T-cell (primary cell): ENCODE measurements around the gene ADGRE3. TPM values are rescaled to one million over a fixed set of nuclear protein-coding genes. Genes with fewer than 3 reads are reported as not detected.
"Not testable (repeated sequence)": the region's sequence is repeated elsewhere in the genome, so short reads cannot be mapped to it uniquely, and the experiment has no call there.

Experiments used
- ATAC-seq, 4 experiments: fragments of 200-7000 bp in 3 of 4; fragments of 150-1000 bp in 1 of 4; cut with Tn5 transposase; replicated peaks in 1 of 4; 1 replicate in 3 of 4; 2 replicates in 1 of 4; pipeline ENCODE4 v1.10.0; 2021; ENCODE audit warnings: moderate library complexity in 3 of 4, mild to moderate bottlenecking in 2 of 4, moderate number of reproducible peaks in 1 of 4
- CTCF ChIA-PET, 2 donors: fragments of 300-600 bp; sonication (Branson Sonifier 250); formaldehyde crosslinking; loops; one replicate each; lab custom pipeline; 2022; ENCODE audit warnings: antibody characterized with exemption in 2 of 2; lab: Charles Lee
- POLR2A ChIA-PET, 2 donors: fragments of 300-600 bp; sonication (Branson Sonifier 250); formaldehyde crosslinking; loops; one replicate each; lab custom pipeline; 2022; ENCODE audit warnings: antibody characterized with exemption in 2 of 2; lab: Charles Lee
- DNase-seq, 35 experiments: peaks; one replicate each; pipeline versions ENCODE4 v3.0.0 to v3.0.0-alpha.2; 2013 to 2023
- H3K27ac ChIP-seq: one replicate; pipeline ENCODE4 v1.5.1; 2013; ENCODE audit warnings: low read length
- H3K27me3 ChIP-seq, 2 experiments: replicated peaks in 1 of 2; 1 replicate in 1 of 2; 2 replicates in 1 of 2; pipeline versions ENCODE4 v1.6.1 to v1.7.0; 2013; ENCODE audit warnings: low read length in 1 of 2, mixed read lengths in 1 of 2; ENCODE audit not compliant: control insufficient read depth in 2 of 2, insufficient read depth in 2 of 2; ENCODE audit errors: extremely low read depth in 1 of 2
- H3K36me3 ChIP-seq, 2 donors: 1 replicate in 1 of 2; 2 replicates in 1 of 2; pipeline versions ENCODE4 v1.6.1 to v1.7.0; 2013; ENCODE audit warnings: low read length in 1 of 2; ENCODE audit not compliant: control insufficient read depth in 2 of 2, insufficient read depth in 1 of 2; ENCODE audit errors: extremely low read depth in 1 of 2
- H3K4me1 ChIP-seq, 2 experiments: 1 replicate in 1 of 2; 2 replicates in 1 of 2; pipeline versions ENCODE4 v1.6.1 to v1.7.0; 2013; ENCODE audit warnings: low read length in 2 of 2, mixed read lengths in 1 of 2; ENCODE audit not compliant: insufficient read depth in 2 of 2, control insufficient read depth in 1 of 2; ENCODE audit errors: extremely low read depth in 1 of 2
- H3K4me3 ChIP-seq, 2 donors: 1 replicate in 1 of 2; 2 replicates in 1 of 2; pipeline versions ENCODE4 v1.5.1 to v1.7.0; 2013; ENCODE audit warnings: mild to moderate bottlenecking in 2 of 2, low read length in 1 of 2, moderate library complexity in 1 of 2; ENCODE audit not compliant: control insufficient read depth in 1 of 2; ENCODE audit errors: extremely low read depth in 1 of 2
- H3K9me3 ChIP-seq: 2 replicates; pipeline ENCODE4 v1.7.0; 2013
- H3K27ac Mint-ChIP-seq, 2 donors: one replicate each; pipeline ENCODE4 v1.8.0; 2020 to 2021; ENCODE audit warnings: mild to moderate bottlenecking in 2 of 2, mixed read lengths in 2 of 2
- H3K27me3 Mint-ChIP-seq, 2 donors: one replicate each; pipeline ENCODE4 v1.8.0; 2021 to 2022; ENCODE audit warnings: mixed read lengths in 2 of 2
- H3K36me3 Mint-ChIP-seq: one replicate; pipeline ENCODE4 v1.8.0; 2021; ENCODE audit warnings: mixed read lengths
- H3K4me1 Mint-ChIP-seq, 3 donors: one replicate each; pipeline ENCODE4 v1.8.0; 2020 to 2022; ENCODE audit warnings: mixed read lengths in 3 of 3, mild to moderate bottlenecking in 1 of 3
- H3K4me3 Mint-ChIP-seq, 3 donors: one replicate each; pipeline ENCODE4 v1.8.0; 2020 to 2022; ENCODE audit warnings: mild to moderate bottlenecking in 3 of 3, mixed read lengths in 3 of 3, moderate library complexity in 3 of 3
- H3K9me3 Mint-ChIP-seq, 3 donors: one replicate each; pipeline ENCODE4 v1.8.0; 2020 to 2022; ENCODE audit warnings: mixed read lengths in 3 of 3
- WGBS: methylation state at CpG from one replicate; pipeline ENCODE4 v1.1.5; 2013; ENCODE audit warnings: missing lambda C conversion rate; ENCODE audit not compliant: insufficient coverage; 5-methylcytosine and 5-hydroxymethylcytosine counted together
- total RNA-seq, 35 experiments: library from RNA in 6 of 35; stranded (reverse) in 6 of 35; fragments of 120-200 nt in 1 of 35; gene quantifications; one replicate each; pipeline versions ENCODE4 v1.2.1 to v1.2.4 and lab custom pipeline; 2013 to 2026

ADGRE3 gene
- total RNA-seq, 5 donors from 2014 or later (not counting 1 experiment from before 2014, with no cell fraction given), result not detected

- no peaks in the 10 kb centered on the region for H3K36me3 ChIP-seq
- Mint-ChIP-seq H3K27me3 (no peaks in the 10 kb centered on the region), H3K36me3 (no peaks in the 10 kb centered on the region), H3K4me3 (no peak overlapping the region), H3K9me3 (peaks cover 4 to 7% (median 7%) of the 10 kb centered on the region in 3 donors), H3K4me1 (no peaks in the 10 kb centered on the region), H3K27ac (no peak overlapping the region)
- H3K9me3 ChIP-seq, result no peaks in the 10 kb centered on the region
- POLR2A ChIA-PET, result interaction anchor here in 1 of 2 donors (0.6 kb wide), 1 partner anchor 1997 kb away, joined by 3 read pairs; no protein-coding TSS in a partner anchor
- no peak overlapping the region for H3K27ac ChIP-seq
- ATAC-seq (peak in 1 of 4 experiments; percentile 47), DNase-seq (peak in 4 of 35 experiments; percentile 1 to 39 (median 3))
- H3K4me3 ChIP-seq, result no peak overlapping the region
- no peaks in the 10 kb centered on the region for H3K4me1 ChIP-seq
- no peaks in the 10 kb centered on the region for H3K27me3 ChIP-seq
- no CpG with 5 or more reads among the region's 1 CpG for WGBS
- CTCF ChIA-PET, result interaction anchor here in 1 of 2 donors (0.6 to 0.8 kb wide), 2 partner anchors 54 to 553 kb away, joined by 3 read pairs; no protein-coding TSS in a partner anchor
These were observed 42.4 kb downstream of the ADGRE3 start for GRCh38 chr19:14632286-14632685.

GRCh38 chr19:14629557-14629956 is 45.1 kb downstream of the ADGRE3 start:
- H3K36me3 Mint-ChIP-seq, result no peaks in the 10 kb centered on the region
- Histone ChIP-seq H3K27me3 (peaks cover 0 to 5% of the 10 kb centered on the region in 2 experiments), H3K9me3 (no peaks in the 10 kb centered on the region), H3K4me3 (no peak overlapping the region), H3K36me3 (no peaks in the 10 kb centered on the region), H3K27ac (no peak overlapping the region), H3K4me1 (no peaks in the 10 kb centered on the region)
- POLR2A ChIA-PET, result no interaction called here
- WGBS, result no CpG with 5 or more reads among the region's 1 CpG
- no peak overlapping the region for H3K4me3 Mint-ChIP-seq
- H3K27me3 Mint-ChIP-seq, result no peaks in the 10 kb centered on the region
- DNase-seq, result no peak
- peaks cover 4 to 7% (median 5%) of the 10 kb centered on the region in 3 donors for H3K9me3 Mint-ChIP-seq
- no peak overlapping the region for H3K27ac Mint-ChIP-seq
- no peak for ATAC-seq
- H3K4me1 Mint-ChIP-seq, result no peaks in the 10 kb centered on the region
- CTCF ChIA-PET, result interaction anchor here in 1 of 2 donors (0.5 to 0.7 kb wide), 2 partner anchors 68 to 169 kb away, joined by 3 to 6 read pairs; no protein-coding TSS in a partner anchor

DNA sequence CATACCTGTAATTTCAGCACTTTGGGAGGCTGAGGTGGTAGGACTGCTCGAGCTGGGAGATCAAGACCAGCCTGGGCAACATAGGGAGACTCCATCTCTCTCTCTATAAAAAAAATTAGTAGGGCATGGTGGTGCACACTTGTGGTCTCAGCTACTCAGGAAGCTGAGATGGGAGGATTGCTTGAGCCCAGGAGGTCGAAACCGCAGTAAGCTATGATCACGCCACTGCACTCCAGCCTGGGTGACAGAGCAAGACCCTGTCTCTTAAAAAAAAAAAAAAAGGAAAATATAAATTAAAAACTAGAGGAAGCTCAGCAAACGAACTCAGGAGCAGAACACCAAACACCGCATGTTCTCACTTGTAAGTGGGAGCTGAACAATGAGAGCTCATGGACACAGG is 50.2 kb downstream of the ADGRE3 start:
- ATAC-seq, H3K27ac Mint-ChIP-seq, H3K9me3 ChIP-seq, H3K27ac ChIP-seq, H3K36me3 ChIP-seq, H3K36me3 Mint-ChIP-seq, H3K4me3 Mint-ChIP-seq, DNase-seq, H3K4me1 ChIP-seq, CTCF ChIA-PET, H3K4me1 Mint-ChIP-seq, H3K27me3 Mint-ChIP-seq, H3K27me3 ChIP-seq, H3K4me3 ChIP-seq: not testable (repeated sequence)
- 100% methylated on average over 2 of the region's 6 CpGs for WGBS
- POLR2A ChIA-PET, result interaction anchor here in 1 of 2 donors (0.6 kb wide), 1 partner anchor 140 kb away, joined by 3 read pairs; no protein-coding TSS in a partner anchor
- H3K9me3 Mint-ChIP-seq, result peaks cover 4 to 10% (median 9%) of the 10 kb centered on the region in 3 donors

DNA sequence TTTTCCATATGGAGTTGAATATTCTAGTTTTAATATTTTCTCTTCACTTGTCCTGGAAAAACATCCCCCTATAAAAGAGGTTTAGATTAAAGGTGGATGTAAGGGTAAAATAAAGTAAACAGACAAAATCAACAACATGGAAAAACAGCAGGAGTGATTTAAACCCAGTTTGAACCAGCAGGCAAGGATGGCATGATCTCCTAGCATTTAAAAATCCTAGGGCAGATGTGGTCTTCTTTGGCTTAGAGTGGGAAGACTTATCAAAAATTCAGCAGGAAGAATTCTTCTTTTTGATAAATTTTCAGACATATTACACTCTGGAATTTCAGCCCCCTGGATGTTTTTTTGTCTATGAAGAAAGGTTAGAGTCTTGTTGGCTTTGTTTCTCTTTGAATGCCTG is 55.2 kb downstream of the ADGRE3 start:
- ChIA-PET POLR2A (no interaction called here), CTCF (no interaction called here)
- no peaks in the 10 kb centered on the region for H3K4me1 Mint-ChIP-seq
- H3K9me3 ChIP-seq, result peaks cover 3% of the 10 kb centered on the region
- H3K4me3 ChIP-seq, result no peak overlapping the region
- no peak overlapping the region for H3K27ac Mint-ChIP-seq
- H3K27me3 Mint-ChIP-seq, result peaks cover 6 to 14% of the 10 kb centered on the region in 2 donors
- no peaks in the 10 kb centered on the region for H3K4me1 ChIP-seq
- no peak for ATAC-seq
- H3K36me3 ChIP-seq, result no peaks in the 10 kb centered on the region
- peaks cover 0 to 3% of the 10 kb centered on the region in 2 experiments for H3K27me3 ChIP-seq
- DNase-seq, result no peak
- no peak overlapping the region for H3K27ac ChIP-seq
- H3K9me3 Mint-ChIP-seq, result peaks cover 0 to 14% (median 13%) of the 10 kb centered on the region in 3 donors
- peaks cover 3% of the 10 kb centered on the region for H3K36me3 Mint-ChIP-seq
- H3K4me3 Mint-ChIP-seq, result no peak overlapping the region

- Histone ChIP-seq H3K27me3 (peaks cover 0 to 3% of the 10 kb centered on the region in 2 experiments), H3K4me1 (no peaks in the 10 kb centered on the region), H3K27ac (no peak overlapping the region), H3K36me3 (no peaks in the 10 kb centered on the region), H3K4me3 (no peak overlapping the region), H3K9me3 (peaks cover 3% of the 10 kb centered on the region)
- ATAC-seq (no peak), DNase-seq (no peak)
- peaks cover 3% of the 10 kb centered on the region for H3K36me3 Mint-ChIP-seq
- no peak overlapping the region for H3K27ac Mint-ChIP-seq
- H3K4me3 Mint-ChIP-seq, result no peak overlapping the region
- peaks cover 3 to 9% of the 10 kb centered on the region in 2 donors for H3K27me3 Mint-ChIP-seq
- CTCF ChIA-PET, result no interaction called here
- H3K4me1 Mint-ChIP-seq, result peaks cover 0 to 4% (median 4%) of the 10 kb centered on the region in 3 donors
- peaks cover 0 to 14% (median 13%) of the 10 kb centered on the region in 3 donors for H3K9me3 Mint-ChIP-seq
- 100% methylated on average over 3 of the region's 3 CpGs for WGBS
- POLR2A ChIA-PET, result interaction anchor here in 1 of 2 donors (0.6 kb wide), 1 partner anchor 127 kb away, joined by 4 read pairs; no protein-coding TSS in a partner anchor
These were observed 58.2 kb downstream of the ADGRE3 start for GRCh38 chr19:14616407-14616806.

GRCh38 chr19:14615623-14616022 is 59.0 kb downstream of the ADGRE3 start:
- peaks cover 0 to 4% (median 4%) of the 10 kb centered on the region in 3 donors for H3K4me1 Mint-ChIP-seq
- no peak overlapping the region for H3K4me3 ChIP-seq
- H3K4me1 ChIP-seq, result no peaks in the 10 kb centered on the region
- no peak overlapping the region for H3K27ac ChIP-seq
- ATAC-seq (no peak), DNase-seq (no peak)
- WGBS, result 93% methylated on average over 5 of the region's 8 CpGs
- peaks cover 3% of the 10 kb centered on the region for H3K36me3 Mint-ChIP-seq
- peaks cover 0 to 14% (median 13%) of the 10 kb centered on the region in 3 donors for H3K9me3 Mint-ChIP-seq
- CTCF ChIA-PET, result no interaction called here
- POLR2A ChIA-PET, result interaction anchor here in 1 of 2 donors (0.5 to 0.7 kb wide), 2 partner anchors 8 to 1370 kb away, joined by 4 to 10 read pairs; no protein-coding TSS in a partner anchor
- peaks cover 3% of the 10 kb centered on the region for H3K9me3 ChIP-seq
- H3K4me3 Mint-ChIP-seq, result no peak overlapping the region
- no peak overlapping the region for H3K27ac Mint-ChIP-seq
- peaks cover 3 to 9% of the 10 kb centered on the region in 2 donors for H3K27me3 Mint-ChIP-seq
- H3K27me3 ChIP-seq, result peaks cover 0 to 3% of the 10 kb centered on the region in 2 experiments
- H3K36me3 ChIP-seq, result no peaks in the 10 kb centered on the region
